ENCODE measurements around the gene HPSE2. TPM values are rescaled to one million over a fixed set of nuclear protein-coding genes. Genes with fewer than 3 reads are reported as not detected.

Gene HPSE2
- total RNA-seq, 2 experiments from 2014 or later = not detected

DNA sequence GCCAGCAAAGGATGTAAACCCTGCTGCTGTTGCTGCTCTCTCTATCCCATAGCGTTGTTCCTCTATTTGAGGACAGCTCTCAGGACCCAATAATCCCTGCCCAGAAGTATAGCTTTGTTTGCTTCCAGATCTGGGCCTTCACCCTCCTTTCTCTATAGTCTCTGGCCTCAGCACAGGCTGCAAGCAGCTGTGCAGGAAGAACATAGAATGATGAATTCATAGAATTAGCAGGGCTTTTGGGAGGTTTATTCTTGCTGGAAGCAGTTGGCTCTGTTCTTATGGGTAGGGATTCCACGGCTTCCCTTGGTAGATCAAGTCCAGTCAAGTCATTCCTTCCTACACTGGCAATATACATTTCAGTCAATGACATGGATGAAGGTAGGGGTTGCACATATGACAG lies 354.7 kb downstream of the HPSE2 start:
- Mint-ChIP-seq H3K9me3 (ENCODE audit: low read depth) (no peaks in the 10 kb centered on the region), H3K36me3 (ENCODE audit: low read depth) (no peaks in the 10 kb centered on the region), H3K27me3 (peaks cover 2% of the 10 kb centered on the region), H3K27ac (no peak overlapping the region), H3K4me1 (no peaks in the 10 kb centered on the region), H3K4me3 (no peak overlapping the region)
- DNase-seq (no peak), ATAC-seq (no peak)
- ChIA-PET CTCF (no interaction called here), POLR2A (no interaction called here)
- intact Hi-C loops (cut with DNase I, micrococcal nuclease) = no loop called here

DNA sequence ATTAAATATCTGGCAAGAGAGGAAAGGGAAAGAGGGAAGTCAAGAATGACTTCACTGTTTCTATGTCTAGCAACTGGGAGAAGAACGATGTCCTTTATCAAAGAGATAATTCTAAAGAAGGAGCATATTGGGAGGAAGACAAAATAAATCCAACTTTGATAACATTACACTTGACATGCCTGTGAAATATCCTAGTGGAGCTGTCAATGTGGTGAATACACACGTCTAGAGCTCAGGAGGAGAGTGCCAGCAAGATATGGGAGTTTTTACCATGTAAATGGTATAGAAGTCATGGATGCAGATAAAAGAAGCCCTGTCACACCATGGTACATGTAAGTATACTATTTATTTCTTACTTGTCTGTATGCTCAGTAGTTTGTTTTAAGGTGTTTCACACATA lies 356.7 kb downstream of the HPSE2 start:
- intact Hi-C loops (cut with DNase I, micrococcal nuclease) = no loop called here
- no peak for DNase-seq
- Mint-ChIP-seq H3K27me3 (peaks cover 7% of the 10 kb centered on the region), H3K9me3 (ENCODE audit: low read depth) (no peaks in the 10 kb centered on the region), H3K4me3 (no peak overlapping the region), H3K27ac (no peak overlapping the region), H3K36me3 (ENCODE audit: low read depth) (no peaks in the 10 kb centered on the region), H3K4me1 (no peaks in the 10 kb centered on the region)
- no peak for ATAC-seq
- ChIA-PET POLR2A (no interaction called here), CTCF (no interaction called here)

DNA sequence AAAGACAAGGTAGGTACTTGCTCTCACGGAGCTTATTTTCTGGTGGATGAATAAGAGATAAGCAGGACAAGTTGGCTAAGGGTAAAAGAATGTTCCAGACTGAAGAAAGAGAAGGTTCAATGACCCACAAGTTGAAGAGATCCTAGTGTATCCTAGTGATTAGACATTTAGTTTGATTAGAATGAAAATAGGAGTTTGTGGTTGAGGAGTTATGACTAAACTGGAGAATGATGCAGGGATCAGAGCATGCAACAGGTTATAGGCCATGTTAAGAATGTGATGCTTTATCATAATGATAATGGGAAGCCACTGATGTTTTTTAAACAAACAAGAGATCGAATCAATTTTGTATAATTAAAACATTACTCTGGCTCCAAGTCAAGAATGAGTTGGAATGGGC lies 357.2 kb downstream of the HPSE2 start:
- intact Hi-C loops (cut with DNase I, micrococcal nuclease) = no loop called here
- Mint-ChIP-seq H3K9me3 (ENCODE audit: low read depth) (no peaks in the 10 kb centered on the region), H3K4me3 (no peak overlapping the region), H3K27me3 (peaks cover 7% of the 10 kb centered on the region), H3K27ac (no peak overlapping the region), H3K36me3 (ENCODE audit: low read depth) (no peaks in the 10 kb centered on the region), H3K4me1 (no peaks in the 10 kb centered on the region)
- CTCF ChIA-PET = interaction anchor here (0.6 to 0.7 kb wide), 2 partner anchors 132 to 411 kb away, joined by 3 read pairs; no protein-coding TSS in a partner anchor
- ATAC-seq (no peak), DNase-seq (no peak)
- POLR2A ChIA-PET = no interaction called here

- Mint-ChIP-seq H3K36me3 (ENCODE audit: low read depth) (no peaks in the 10 kb centered on the region), H3K4me3 (no peak overlapping the region), H3K27ac (no peak overlapping the region), H3K9me3 (ENCODE audit: low read depth) (peaks cover 5% of the 10 kb centered on the region), H3K4me1 (no peaks in the 10 kb centered on the region), H3K27me3 (no peaks in the 10 kb centered on the region)
- ChIA-PET POLR2A (no interaction called here), CTCF (no interaction called here)
- ATAC-seq (no peak), DNase-seq (no peak)
- intact Hi-C loops (cut with DNase I, micrococcal nuclease) = no loop called here
Observed at GRCh38 chr10:98861962-98862361, 373.7 kb downstream of the HPSE2 start.

DNA sequence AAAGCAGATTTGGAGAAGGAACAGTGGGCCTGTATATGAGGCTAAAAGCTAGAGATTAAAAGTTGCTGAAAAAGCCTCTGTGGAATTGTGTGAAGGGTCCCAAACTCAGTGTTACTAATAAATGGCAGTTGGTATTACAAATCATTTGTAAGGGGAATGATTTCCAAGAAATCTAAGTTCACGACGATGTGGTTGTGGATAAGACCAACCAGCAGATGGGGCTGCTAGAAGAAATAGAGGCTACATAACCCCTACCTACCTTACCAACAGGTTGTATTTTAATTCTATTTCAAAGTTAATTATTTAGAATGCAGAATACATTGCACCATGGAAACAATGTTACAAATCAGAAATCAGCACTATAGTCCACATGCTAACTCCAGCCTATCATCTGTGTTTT lies 377.1 kb downstream of the HPSE2 start:
- CTCF ChIA-PET = no interaction called here
- no peaks in the 10 kb centered on the region for H3K36me3 Mint-ChIP-seq (ENCODE audit: low read depth)
- intact Hi-C loops (cut with DNase I, micrococcal nuclease) = no loop called here

DNA sequence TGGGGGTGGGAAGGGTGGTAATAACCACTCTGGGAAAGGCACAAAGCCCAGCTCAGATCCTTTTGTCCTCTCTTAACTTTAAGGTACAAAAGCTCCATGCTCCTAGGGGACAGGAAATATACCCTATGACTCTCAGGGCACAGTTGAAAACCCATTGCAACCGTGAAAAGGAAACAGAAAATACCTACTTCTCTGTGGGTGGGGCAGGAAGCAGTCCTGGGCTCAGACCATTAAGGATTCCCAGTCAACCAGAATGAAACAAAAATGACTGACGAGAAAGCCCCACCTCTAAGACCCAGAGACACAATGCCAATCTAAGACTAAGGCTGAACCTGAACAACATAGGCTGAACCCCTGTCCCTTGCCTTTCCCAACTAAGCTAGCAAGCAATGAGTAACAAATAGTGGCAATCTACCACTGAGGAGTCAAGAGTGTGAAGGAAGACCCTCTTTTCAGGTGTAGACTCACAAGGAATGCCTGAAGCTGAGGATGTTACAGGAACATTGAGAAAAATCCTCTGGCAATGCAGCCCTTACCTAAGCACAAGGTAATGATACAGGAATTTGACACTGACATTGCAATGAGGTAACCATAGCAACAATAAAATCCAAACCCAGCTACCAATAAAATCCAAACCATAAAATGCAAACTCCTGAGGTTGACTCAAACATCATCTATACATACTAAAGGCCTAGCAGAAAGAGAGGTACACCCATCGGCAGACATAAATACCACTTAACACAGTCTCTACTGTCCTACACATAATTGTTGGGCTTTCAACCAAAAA lies 380.1 kb downstream of the HPSE2 start:
- H3K9me3 Mint-ChIP-seq (ENCODE audit: low read depth) = no peaks in the 10 kb centered on the region
- no peaks in the 10 kb centered on the region for H3K4me1 Mint-ChIP-seq
- intact Hi-C loops (cut with DNase I, micrococcal nuclease) = no loop called here
- POLR2A ChIA-PET = no interaction called here
- no peak overlapping the region for H3K27ac Mint-ChIP-seq
- no peak overlapping the region for H3K4me3 Mint-ChIP-seq
- peaks cover 3% of the 10 kb centered on the region for H3K27me3 Mint-ChIP-seq
- no peaks in the 10 kb centered on the region for H3K36me3 Mint-ChIP-seq (ENCODE audit: low read depth)
- CTCF ChIA-PET = no interaction called here
- DNase-seq (no peak), ATAC-seq (no peak)

More for the DNA sequence above, 377.1 kb downstream of the HPSE2 start:
- Mint-ChIP-seq H3K4me3 (no peak overlapping the region), H3K4me1 (no peaks in the 10 kb centered on the region), H3K9me3 (ENCODE audit: low read depth) (no peaks in the 10 kb centered on the region), H3K27ac (no peak overlapping the region), H3K27me3 (no peaks in the 10 kb centered on the region)
- ATAC-seq = no peak
- POLR2A ChIA-PET = no interaction called here
- DNase-seq = no peak

- ChIA-PET CTCF (interaction anchor here (1.3 kb wide), 1 partner anchor 18 kb away, joined by 3 read pairs; no protein-coding TSS in a partner anchor), POLR2A (no interaction called here)
- ATAC-seq (no peak), DNase-seq (no peak)
- intact Hi-C loops (cut with DNase I, micrococcal nuclease) = no loop called here
- Mint-ChIP-seq H3K9me3 (ENCODE audit: low read depth) (no peaks in the 10 kb centered on the region), H3K4me3 (no peak overlapping the region), H3K27ac (no peak overlapping the region), H3K27me3 (peaks cover 3% of the 10 kb centered on the region), H3K4me1 (no peaks in the 10 kb centered on the region), H3K36me3 (ENCODE audit: low read depth) (no peaks in the 10 kb centered on the region)
Observed at GRCh38 chr10:98852686-98853085, 383.0 kb downstream of the HPSE2 start.

DNA sequence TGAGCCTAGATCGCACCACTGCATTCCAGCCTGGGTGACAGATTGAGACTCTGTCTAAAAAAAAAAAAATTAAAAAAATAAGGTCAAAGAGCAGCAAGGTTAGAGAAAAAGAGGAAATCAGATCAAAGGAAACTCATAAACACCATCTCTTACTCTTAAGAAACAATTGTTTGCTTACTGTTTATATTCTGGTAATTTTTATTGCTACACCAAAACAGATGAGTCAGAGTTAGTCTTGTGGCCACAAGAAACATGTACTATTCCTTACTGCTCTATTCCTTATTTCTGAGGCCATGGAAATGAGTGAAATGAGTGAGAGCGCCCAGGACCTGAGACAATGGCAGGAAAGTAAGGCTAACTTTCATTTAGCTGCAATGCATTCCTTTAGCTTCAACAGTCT lies 387.3 kb downstream of the HPSE2 start:
- intact Hi-C loops (cut with DNase I, micrococcal nuclease) = no loop called here
- Mint-ChIP-seq H3K9me3 (ENCODE audit: low read depth) (no peaks in the 10 kb centered on the region), H3K4me1 (no peaks in the 10 kb centered on the region), H3K4me3 (no peak overlapping the region), H3K36me3 (ENCODE audit: low read depth) (no peaks in the 10 kb centered on the region), H3K27me3 (peaks cover 2% of the 10 kb centered on the region), H3K27ac (no peak overlapping the region)
- ATAC-seq (no peak), DNase-seq (no peak)
- CTCF ChIA-PET = no interaction called here
- POLR2A ChIA-PET = no interaction called here

DNA sequence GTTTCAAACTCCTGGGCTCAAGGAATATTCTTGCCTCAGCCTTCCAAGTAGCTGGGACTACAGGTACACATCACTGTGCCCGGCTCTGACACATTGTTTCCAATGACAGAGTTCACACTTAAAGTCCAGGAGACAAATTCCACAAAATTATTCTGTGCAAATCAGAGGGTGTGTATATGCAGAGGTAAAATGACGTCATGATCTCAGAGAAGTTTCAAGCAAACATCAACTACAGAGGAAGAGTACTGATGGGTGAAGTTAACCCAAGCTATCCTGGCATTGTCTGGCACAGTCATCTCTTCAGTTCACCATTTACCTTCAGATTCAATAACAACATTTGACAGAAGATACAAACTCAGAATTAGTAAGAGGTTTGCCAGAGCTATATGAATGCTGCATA lies 388.9 kb downstream of the HPSE2 start:
- Mint-ChIP-seq H3K36me3 (ENCODE audit: low read depth) (no peaks in the 10 kb centered on the region), H3K27ac (no peak overlapping the region), H3K27me3 (no peaks in the 10 kb centered on the region), H3K4me3 (no peak overlapping the region), H3K4me1 (no peaks in the 10 kb centered on the region), H3K9me3 (ENCODE audit: low read depth) (no peaks in the 10 kb centered on the region)
- ATAC-seq (no peak), DNase-seq (no peak)
- ChIA-PET CTCF (interaction anchor here (0.6 kb wide), 1 partner anchor 17 kb away, joined by 3 read pairs; no protein-coding TSS in a partner anchor), POLR2A (no interaction called here)
- intact Hi-C loops (cut with DNase I, micrococcal nuclease) = no loop called here

GRCh38 chr10:98833542-98833941 lies 402.1 kb downstream of the HPSE2 start:
- Mint-ChIP-seq H3K4me3 (no peak overlapping the region), H3K9me3 (ENCODE audit: low read depth) (no peaks in the 10 kb centered on the region), H3K27ac (no peak overlapping the region), H3K4me1 (no peaks in the 10 kb centered on the region), H3K36me3 (ENCODE audit: low read depth) (no peaks in the 10 kb centered on the region), H3K27me3 (no peaks in the 10 kb centered on the region)
- intact Hi-C loops (cut with DNase I, micrococcal nuclease) = no loop called here
- POLR2A ChIA-PET = no interaction called here
- DNase-seq (no peak), ATAC-seq (no peak)
- CTCF ChIA-PET = no interaction called here

DNA sequence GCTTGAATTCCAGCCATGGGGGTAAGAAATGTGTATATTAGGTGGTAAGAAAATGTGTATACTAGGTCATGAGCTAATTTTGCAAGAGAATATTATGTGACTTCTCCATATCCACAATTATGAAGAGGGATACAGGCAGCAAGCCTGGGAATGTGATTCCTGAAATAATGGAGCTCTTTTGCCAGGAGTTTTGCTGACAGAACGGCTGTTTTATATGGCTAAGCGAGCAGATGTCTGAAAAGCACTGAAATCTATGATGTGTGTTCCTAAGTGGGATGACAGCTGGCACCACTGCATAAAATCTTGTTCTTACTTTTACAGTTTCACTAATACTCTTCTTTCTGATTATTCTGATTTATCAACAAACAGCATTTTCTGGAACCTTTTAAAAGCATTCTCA lies 402.9 kb downstream of the HPSE2 start:
- H3K9me3 Mint-ChIP-seq (ENCODE audit: low read depth) = no peaks in the 10 kb centered on the region
- no peak overlapping the region for H3K27ac Mint-ChIP-seq
- ATAC-seq (no peak), DNase-seq (no peak)
- POLR2A ChIA-PET = no interaction called here
- CTCF ChIA-PET = interaction anchor here (0.5 kb wide), 1 partner anchor 1883 kb away, joined by 3 read pairs; no protein-coding TSS in a partner anchor
- no peaks in the 10 kb centered on the region for H3K36me3 Mint-ChIP-seq (ENCODE audit: low read depth)
- no peak overlapping the region for H3K4me3 Mint-ChIP-seq
- H3K27me3 Mint-ChIP-seq = no peaks in the 10 kb centered on the region
- no peaks in the 10 kb centered on the region for H3K4me1 Mint-ChIP-seq
- intact Hi-C loops (cut with DNase I, micrococcal nuclease) = no loop called here

DNA sequence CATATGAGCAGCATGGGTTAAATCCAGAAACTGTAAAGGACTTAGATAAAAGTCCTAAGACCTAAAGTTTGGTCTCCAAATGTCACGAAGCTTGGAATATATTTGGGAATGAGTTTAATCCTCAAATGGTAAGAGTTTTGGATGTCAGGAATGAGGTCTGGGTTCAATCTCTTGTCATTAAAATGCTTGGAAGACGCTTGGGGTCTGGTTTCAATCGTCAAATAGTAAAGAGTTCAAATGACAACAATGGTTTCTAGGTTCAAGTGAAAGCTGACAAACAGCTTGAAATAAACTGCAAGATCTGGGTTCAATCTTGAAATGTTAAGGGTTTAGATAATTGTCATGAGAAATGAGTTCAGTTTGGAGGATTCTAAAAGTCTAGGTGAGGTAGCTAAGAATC lies 403.5 kb downstream of the HPSE2 start:
- CTCF ChIA-PET = no interaction called here
- no peak for ATAC-seq

More for the DNA sequence above, 403.5 kb downstream of the HPSE2 start:
- H3K36me3 Mint-ChIP-seq (ENCODE audit: low read depth) = no peaks in the 10 kb centered on the region
- H3K4me3 Mint-ChIP-seq = no peak overlapping the region
- peaks cover 2% of the 10 kb centered on the region for H3K27me3 Mint-ChIP-seq
- no peaks in the 10 kb centered on the region for H3K9me3 Mint-ChIP-seq (ENCODE audit: low read depth)
- no peak for DNase-seq
- H3K27ac Mint-ChIP-seq = no peak overlapping the region
- no peaks in the 10 kb centered on the region for H3K4me1 Mint-ChIP-seq
- POLR2A ChIA-PET = no interaction called here
- intact Hi-C loops (cut with DNase I, micrococcal nuclease) = no loop called here
